Endodermal cell (in vitro differentiated cells): ENCODE measurements around the gene PTPN1. TPM values are rescaled to one million over a fixed set of nuclear protein-coding genes. Genes with fewer than 3 reads are reported as not detected.

ENCODE experiments used
- DNase-seq: peaks from one replicate; pipeline ENCODE4 v3.0.0-alpha.2; 2017
- H3K27ac ChIP-seq: 2 replicates; pipeline ENCODE4 v1.5.1; 2013; ENCODE audit warnings: mild to moderate bottlenecking, low read depth, low read length, moderate library complexity
- H3K27me3 ChIP-seq: 2 replicates; pipeline ENCODE4 v1.6.1; 2013; ENCODE audit warnings: mild to moderate bottlenecking, low read length, moderate library complexity; ENCODE audit not compliant: insufficient read depth, control insufficient read depth, poor library complexity, severe bottlenecking
- H3K36me3 ChIP-seq: 2 replicates; pipeline ENCODE4 v1.7.0; 2013; ENCODE audit warnings: mild to moderate bottlenecking, low read length, moderate library complexity; ENCODE audit not compliant: control insufficient read depth, insufficient read depth
- H3K4me1 ChIP-seq: one replicate; pipeline ENCODE4 v1.7.0; 2013; ENCODE audit warnings: low read length; ENCODE audit not compliant: control insufficient read depth, insufficient read depth
- H3K4me3 ChIP-seq: 2 replicates; pipeline ENCODE4 v1.5.1; 2013; ENCODE audit warnings: mild to moderate bottlenecking, low read length, moderate library complexity
- H3K9ac ChIP-seq: 2 replicates; pipeline ENCODE4 v1.6.1; 2013; ENCODE audit warnings: mild to moderate bottlenecking, low read length, moderate library complexity; ENCODE audit not compliant: poor library complexity, severe bottlenecking; ENCODE audit errors: extremely low read depth
- H3K9me3 ChIP-seq: 2 replicates; pipeline ENCODE4 v1.6.1; 2013; ENCODE audit warnings: mild to moderate bottlenecking, low read length, moderate library complexity; ENCODE audit not compliant: control insufficient read depth
- H3K27ac Mint-ChIP-seq: 2 replicates; pipeline ENCODE4 v1.8.0; 2020; ENCODE audit warnings: mixed read lengths
- H3K27me3 Mint-ChIP-seq: 2 replicates; pipeline ENCODE4 v1.8.0; 2021; ENCODE audit warnings: mild to moderate bottlenecking, mixed read lengths; ENCODE audit not compliant: insufficient read depth
- H3K36me3 Mint-ChIP-seq: 2 replicates; pipeline ENCODE4 v1.8.0; 2020; ENCODE audit warnings: low read depth, mixed read lengths
- H3K4me1 Mint-ChIP-seq: 2 replicates; pipeline ENCODE4 v1.8.0; 2020; ENCODE audit warnings: mixed read lengths
- H3K4me3 Mint-ChIP-seq: 2 replicates; pipeline ENCODE4 v1.8.0; 2020; ENCODE audit warnings: mild to moderate bottlenecking, moderate library complexity, mixed read lengths
- H3K9me3 Mint-ChIP-seq: 2 replicates; pipeline ENCODE4 v1.8.0; 2020; ENCODE audit warnings: mild to moderate bottlenecking, mixed read lengths
- CTCF ChIP-seq: fragments of 200-600 bp; sonication (generic); conservative IDR thresholded peaks from 2 replicates; pipeline ENCODE4 v1.5.0; 2021; ENCODE audit warnings: antibody characterized with exemption, mild to moderate bottlenecking
- WGBS, 2 experiments: methylation state at CpG; one replicate each; pipeline versions ENCODE4 v1.1.5 to v1.1.7; 2013; ENCODE audit warnings: missing lambda C conversion rate in 2 of 2, mixed read lengths in 1 of 2; ENCODE audit not compliant: insufficient coverage in 1 of 2, insufficient read length in 1 of 2; 5-methylcytosine and 5-hydroxymethylcytosine counted together
- total RNA-seq, 2 donors: library from RNA; stranded (reverse); fragmentation: NEBNext Ultra II Directional in 1 of 2; extraction: Animal tissue kit (Norgen Biotek cat#: 25700) in 1 of 2; gene quantifications; 2 replicates in 1 of 2; 3 replicates in 1 of 2; pipeline ENCODE4 v1.2.1, GENCODE V29; 2021

PTPN1 gene
- total RNA-seq, 2 donors from 2014 or later, result 25.4 to 28.7 TPM

- 86 to 91% methylated on average over 1 to 2 of the region's 2 CpGs for WGBS, 2 experiments
Measured at GRCh38 chr20:50584687-50585086, 74.5 kb downstream of the PTPN1 start.

GRCh38 chr20:50585214-50585613 is 75.0 kb downstream of the PTPN1 start:
- WGBS, 2 experiments, result 90 to 94% methylated on average over 3 to 5 of the region's 5 CpGs
- Mint-ChIP-seq H3K4me1 (no peaks in the 10 kb centered on the region), H3K36me3 (peaks cover 49% of the 10 kb centered on the region), H3K27me3 (no peaks in the 10 kb centered on the region), H3K9me3 (no peaks in the 10 kb centered on the region), H3K4me3 (no peak overlapping the region), H3K27ac (no peak overlapping the region)
- H3K9me3 ChIP-seq, result no peaks in the 10 kb centered on the region
- H3K9ac ChIP-seq, result no peak overlapping the region
- H3K4me3 ChIP-seq, result no peak overlapping the region
- no peak for TF ChIP-seq CTCF
- DNase-seq, result no peak
- H3K36me3 ChIP-seq, result peaks cover 48% of the 10 kb centered on the region
- no peaks in the 10 kb centered on the region for H3K4me1 ChIP-seq
- H3K27me3 ChIP-seq, result no peaks in the 10 kb centered on the region
- H3K27ac ChIP-seq, result no peak overlapping the region

More at GRCh38 chr20:50584687-50585086, 74.5 kb downstream of the PTPN1 start:
- Histone ChIP-seq H3K9ac (no peak overlapping the region), H3K4me3 (no peak overlapping the region), H3K27me3 (no peaks in the 10 kb centered on the region), H3K9me3 (no peaks in the 10 kb centered on the region), H3K4me1 (no peaks in the 10 kb centered on the region), H3K36me3 (peaks cover 53% of the 10 kb centered on the region), H3K27ac (no peak overlapping the region)
- no peak overlapping the region for H3K4me3 Mint-ChIP-seq
- no peaks in the 10 kb centered on the region for H3K4me1 Mint-ChIP-seq
- no peak overlapping the region for H3K27ac Mint-ChIP-seq
- no peaks in the 10 kb centered on the region for H3K9me3 Mint-ChIP-seq
- H3K36me3 Mint-ChIP-seq, result peaks cover 51% of the 10 kb centered on the region
- TF ChIP-seq CTCF, result no peak
- H3K27me3 Mint-ChIP-seq, result no peaks in the 10 kb centered on the region
- DNase-seq, result no peak

GRCh38 chr20:50585678-50586077 is 75.5 kb downstream of the PTPN1 start:
- no peak overlapping the region for H3K4me3 Mint-ChIP-seq
- H3K27me3 Mint-ChIP-seq, result no peaks in the 10 kb centered on the region

More at GRCh38 chr20:50585678-50586077, 75.5 kb downstream of the PTPN1 start:
- H3K9me3 Mint-ChIP-seq, result no peaks in the 10 kb centered on the region
- no peak overlapping the region for H3K27ac ChIP-seq
- no peaks in the 10 kb centered on the region for H3K4me1 ChIP-seq
- peaks cover 44% of the 10 kb centered on the region for H3K36me3 Mint-ChIP-seq
- no peak for DNase-seq
- no peak overlapping the region for H3K27ac Mint-ChIP-seq
- no peak for TF ChIP-seq CTCF
- H3K4me3 ChIP-seq, result no peak overlapping the region
- peaks cover 43% of the 10 kb centered on the region for H3K36me3 ChIP-seq
- WGBS, 2 experiments, result 86 to 93% methylated on average over 8 to 9 of the region's 9 CpGs
- H3K9ac ChIP-seq, result no peak overlapping the region
- no peaks in the 10 kb centered on the region for H3K27me3 ChIP-seq
- H3K4me1 Mint-ChIP-seq, result no peaks in the 10 kb centered on the region
- no peaks in the 10 kb centered on the region for H3K9me3 ChIP-seq
